Gastrocnemius medialis (tissue), 4 donors: Measurements from ENCODE around the gene USP28. TPM values are rescaled to one million over a fixed set of nuclear protein-coding genes. Genes with fewer than 3 reads are reported as not detected.

Experiments
- ATAC-seq, 2 donors: fragments of 150-250 bp; one replicate each; pipeline ENCODE4 v1.9.1; 2016
- DNase-seq, 2 donors: peaks; one replicate each; pipeline ENCODE4 v3.0.0-alpha.2; 2019
- H3K27ac ChIP-seq, 4 donors: fragments of 200-600 bp; sonication (generic); 1 replicate in 1 of 4; 2 replicates in 3 of 4; pipeline ENCODE4 v1.5.1; 2016 to 2018; ENCODE audit warnings: mild to moderate bottlenecking in 2 of 4, moderate library complexity in 1 of 4
- H3K27me3 ChIP-seq, 3 donors: fragments of 200-600 bp; sonication (generic) in 2 of 3; 1 replicate in 1 of 3; 2 replicates in 2 of 3; pipeline versions ENCODE4 v1.5.1 to v1.6.0; 2016 to 2019; ENCODE audit warnings: mild to moderate bottlenecking in 1 of 3, moderate library complexity in 1 of 3
- H3K36me3 ChIP-seq, 2 donors: fragments of 200-600 bp; sonication (generic) in 1 of 2; one replicate each; pipeline ENCODE4 v1.5.1; 2017 to 2018
- H3K4me1 ChIP-seq, 2 donors: fragments of 200-600 bp; sonication (generic) in 1 of 2; one replicate each; pipeline ENCODE4 v1.5.1; 2016 to 2017; ENCODE audit warnings: mild to moderate bottlenecking in 2 of 2
- H3K4me3 ChIP-seq, 4 donors: fragments of 200-600 bp; sonication (generic) in 3 of 4; 1 replicate in 1 of 4; 2 replicates in 3 of 4; pipeline ENCODE4 v1.5.1; 2016 to 2019; ENCODE audit warnings: mild to moderate bottlenecking in 2 of 4
- H3K9me3 ChIP-seq, 3 donors: fragments of 200-600 bp; sonication (generic) in 2 of 3; 1 replicate in 1 of 3; 2 replicates in 2 of 3; pipeline ENCODE4 v1.5.1; 2016 to 2019
- POLR2A ChIP-seq, 2 donors: fragments of 450-650 bp; IDR thresholded peaks; one replicate each; pipeline ENCODE4 v1.6.1; 2017; ENCODE audit warnings: antibody characterized with exemption in 2 of 2, mild to moderate bottlenecking in 2 of 2, moderate library complexity in 2 of 2
- in situ Hi-C, 4 donors: fragments of 200-750 bp; cut with MboI; loops; one replicate each; pipeline versions ENCODE4 v1.15.0 to v1.8.0; 2017; ENCODE audit warnings: low sequenced_read_pairs in 4 of 4
- intact Hi-C: fragments of 100-400 bp; cut with DNase I; formaldehyde crosslinking; loops from one replicate; pipeline ENCODE4 v1.15.1; 2023; ENCODE audit warnings: low total_unique reads
- total RNA-seq, 4 donors: library from RNA; depleted of rRNA; stranded (reverse); fragments of >200 nt; gene quantifications; one replicate each; pipeline versions ENCODE4 v1.1.0 to v1.2.3, GENCODE V29; 2016
- TF ChIP-seq, protein P1 (sequence below), 5 experiments: fragments of 450-650 bp in 3 of 5; fragments of 200-600 bp in 2 of 5; sonication (generic) in 2 of 5; IDR thresholded peaks in 4 of 5; conservative IDR thresholded peaks in 1 of 5; 1 replicate in 4 of 5; 2 replicates in 1 of 5; pipeline ENCODE4 v1.5.1; 2016 to 2019; ENCODE audit warnings: antibody characterized with exemption in 5 of 5, mild to moderate bottlenecking in 3 of 5, moderate library complexity in 3 of 5

Gene USP28
- total RNA-seq, 4 donors from 2014 or later, result 56.7 to 141 (median 80.4) TPM

DNA sequence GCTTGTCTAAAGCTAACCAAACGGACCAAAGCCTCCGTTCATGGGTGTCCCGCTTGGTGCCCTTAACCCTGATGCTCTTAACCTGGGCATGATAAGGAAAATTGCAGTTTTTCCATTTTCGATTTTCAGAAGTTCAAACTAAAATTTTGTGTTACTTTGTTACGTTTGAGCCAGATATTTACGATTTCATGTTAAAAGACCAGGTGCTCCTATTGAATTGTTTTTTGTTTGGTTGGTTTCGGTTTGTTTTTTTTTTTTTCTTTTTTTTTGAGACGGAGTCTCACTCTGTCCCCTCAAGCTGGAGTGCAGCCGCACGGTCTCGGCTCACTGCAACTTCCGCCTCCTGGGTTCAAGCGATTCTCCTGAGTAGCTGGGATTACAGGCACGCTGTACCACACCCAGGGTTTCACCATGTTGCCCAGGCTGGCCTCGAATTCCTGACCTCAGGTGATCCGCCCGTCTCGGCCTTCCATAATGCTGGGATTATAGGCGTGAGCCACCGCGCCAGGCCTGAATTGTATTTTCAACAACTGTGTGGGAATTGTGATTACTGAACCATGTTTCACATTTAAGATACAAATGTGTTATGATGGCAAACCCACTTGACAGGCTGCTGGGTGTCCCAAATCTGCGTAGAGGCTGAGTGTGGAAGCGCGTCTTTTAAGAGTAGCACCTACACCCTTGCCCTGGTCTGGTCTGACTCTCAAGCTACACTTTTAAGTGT lies 864 bp upstream of the USP28 start:
- DNase-seq (no peak), ATAC-seq (no peak)
- no peaks in the 10 kb centered on the region for H3K9me3 ChIP-seq
- peaks cover 36 to 38% of the 10 kb centered on the region in 2 donors for H3K4me1 ChIP-seq
- in situ Hi-C loops (loop anchor here in 3 of 4 donors (25.0 kb wide), 2 partner anchors 386 to 411 kb away; partner anchors contain the start of gene NNMT (in 2 of the 3)), intact Hi-C loops (loop anchor here (5.0 kb wide), 1 partner anchor 526 kb away; the partner anchor contains the start of genes C11orf71 and RBM7)
- no peak for TF ChIP-seq POLR2A (IDR thresholded peaks at IDR 0.05)
- TF ChIP-seq, protein P1, sequence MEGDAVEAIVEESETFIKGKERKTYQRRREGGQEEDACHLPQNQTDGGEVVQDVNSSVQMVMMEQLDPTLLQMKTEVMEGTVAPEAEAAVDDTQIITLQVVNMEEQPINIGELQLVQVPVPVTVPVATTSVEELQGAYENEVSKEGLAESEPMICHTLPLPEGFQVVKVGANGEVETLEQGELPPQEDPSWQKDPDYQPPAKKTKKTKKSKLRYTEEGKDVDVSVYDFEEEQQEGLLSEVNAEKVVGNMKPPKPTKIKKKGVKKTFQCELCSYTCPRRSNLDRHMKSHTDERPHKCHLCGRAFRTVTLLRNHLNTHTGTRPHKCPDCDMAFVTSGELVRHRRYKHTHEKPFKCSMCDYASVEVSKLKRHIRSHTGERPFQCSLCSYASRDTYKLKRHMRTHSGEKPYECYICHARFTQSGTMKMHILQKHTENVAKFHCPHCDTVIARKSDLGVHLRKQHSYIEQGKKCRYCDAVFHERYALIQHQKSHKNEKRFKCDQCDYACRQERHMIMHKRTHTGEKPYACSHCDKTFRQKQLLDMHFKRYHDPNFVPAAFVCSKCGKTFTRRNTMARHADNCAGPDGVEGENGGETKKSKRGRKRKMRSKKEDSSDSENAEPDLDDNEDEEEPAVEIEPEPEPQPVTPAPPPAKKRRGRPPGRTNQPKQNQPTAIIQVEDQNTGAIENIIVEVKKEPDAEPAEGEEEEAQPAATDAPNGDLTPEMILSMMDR (IDR thresholded peaks at IDR 0.05 in 4 of 5, conservative IDR thresholded peaks at IDR 0.05 in 1 of 5), result no peak
- no peaks in the 10 kb centered on the region for H3K36me3 ChIP-seq
- peak overlapping the region; percentile 92 to 99 (median 96) for H3K27ac ChIP-seq
- no peaks in the 10 kb centered on the region for H3K27me3 ChIP-seq
- H3K4me3 ChIP-seq, result peak overlapping the region; percentile 63 to 85 (median 72)

DNA sequence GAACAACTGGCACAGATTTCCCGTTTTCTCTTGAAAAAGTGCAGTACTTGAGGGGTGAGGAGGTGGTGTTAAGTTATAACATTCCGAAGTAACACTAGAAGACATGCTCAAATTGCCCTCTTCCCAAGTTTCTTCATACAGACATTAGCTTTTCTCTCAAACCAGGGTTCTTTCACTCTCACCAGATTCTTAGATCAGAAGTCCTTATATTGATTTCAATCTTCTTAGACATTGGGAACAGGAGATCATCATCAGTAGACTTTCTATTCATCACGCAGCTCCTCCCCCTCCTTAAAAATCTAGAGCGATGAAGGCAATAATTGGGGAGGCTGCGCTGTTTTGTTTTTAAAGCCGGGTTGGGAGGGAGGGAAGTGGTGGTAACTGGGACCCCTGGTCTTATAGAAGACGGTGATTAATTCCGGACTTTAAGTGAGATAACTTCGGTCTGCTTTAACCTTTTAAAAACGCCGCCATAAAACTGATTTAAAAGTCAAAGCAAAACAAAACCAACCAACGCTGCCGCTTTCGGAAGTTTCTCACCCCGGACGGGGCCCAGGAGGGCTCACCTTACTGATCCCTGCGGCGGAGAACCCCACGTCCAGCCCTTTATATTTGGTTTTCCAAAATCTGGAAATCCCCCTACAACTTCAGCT lies 665 bp downstream of the USP28 start:
- ATAC-seq (peak; percentile 5 to 10), DNase-seq (peak in 1 of 2 donors; percentile 14)
- TF ChIP-seq, protein P1 (IDR thresholded peaks at IDR 0.05 in 4 of 5, conservative IDR thresholded peaks at IDR 0.05 in 1 of 5), result no peak
- intact Hi-C loops (loop anchor here (5.0 kb wide), 1 partner anchor 528 kb away; the partner anchor contains the start of genes C11orf71 and RBM7), in situ Hi-C loops (loop anchor here in 3 of 4 donors (25.0 kb wide), 2 partner anchors 388 to 413 kb away; partner anchors contain the start of gene NNMT (in 2 of the 3))
- Histone ChIP-seq H3K27me3 (no peaks in the 10 kb centered on the region), H3K4me3 (peak overlapping the region; percentile 71 to 85 (median 78)), H3K27ac (peak overlapping the region; percentile 86 to 93 (median 92)), H3K36me3 (no peaks in the 10 kb centered on the region), H3K9me3 (no peaks in the 10 kb centered on the region), H3K4me1 (peaks cover 46 to 47% of the 10 kb centered on the region in 2 donors)

DNA sequence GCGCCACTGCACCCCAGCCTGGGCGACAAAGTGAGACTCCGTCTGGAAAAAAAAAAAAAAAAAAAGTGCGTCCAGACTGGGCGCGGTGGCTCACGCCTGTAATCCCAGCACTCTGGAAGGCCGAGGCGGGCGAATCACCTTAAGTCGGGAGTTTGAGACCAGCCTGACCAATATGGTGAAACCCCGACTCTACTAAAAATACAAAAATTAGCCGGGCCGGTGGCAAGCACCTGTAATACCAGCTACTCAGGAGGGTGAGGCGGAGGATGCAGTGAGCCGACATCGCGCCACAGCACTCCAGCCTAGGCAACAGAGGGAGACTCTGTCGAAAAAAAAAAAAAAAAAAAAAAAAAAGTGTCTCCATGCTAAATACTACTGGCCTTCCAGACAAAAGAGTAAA lies 1.3 kb downstream of the USP28 start:
- intact Hi-C loops (no loop called here), in situ Hi-C loops (no loop called here)
- no peaks in the 10 kb centered on the region for H3K9me3 ChIP-seq
- ATAC-seq (no peak), DNase-seq (no peak)
- no peaks in the 10 kb centered on the region for H3K27me3 ChIP-seq
- peaks cover 0 to 5% of the 10 kb centered on the region in 2 donors for H3K36me3 ChIP-seq
- H3K4me3 ChIP-seq, result peak overlapping the region; percentile 71 to 85 (median 78)
- H3K4me1 ChIP-seq, result peaks cover 48 to 52% of the 10 kb centered on the region in 2 donors
- TF ChIP-seq POLR2A (IDR thresholded peaks at IDR 0.05), result no peak
- TF ChIP-seq, protein P1 (IDR thresholded peaks at IDR 0.05 in 4 of 5, conservative IDR thresholded peaks at IDR 0.05 in 1 of 5), result no peak
- peak overlapping the region; percentile 86 to 93 (median 92) for H3K27ac ChIP-seq

DNA sequence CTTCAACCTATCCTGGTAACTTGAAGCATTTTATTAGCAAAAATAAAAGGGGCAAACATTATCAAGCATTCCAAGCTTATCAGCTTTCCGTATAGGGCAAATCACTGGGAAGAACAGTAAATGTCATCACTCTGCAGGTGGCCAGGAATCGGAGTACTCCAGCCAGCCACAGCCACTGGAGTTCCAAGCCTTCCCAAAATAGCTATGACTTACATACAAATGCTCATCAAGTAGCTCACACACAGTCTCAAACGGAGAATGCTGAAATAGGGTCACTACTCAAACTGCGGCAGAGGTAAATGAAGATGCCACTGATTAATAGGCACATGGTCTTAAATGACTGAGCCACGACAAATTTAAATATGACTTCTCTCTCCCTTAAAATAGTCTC lies 2.1 kb downstream of the USP28 start:
- peak; percentile 72 to 85 for DNase-seq
- H3K4me1 ChIP-seq, result peaks cover 49 to 60% of the 10 kb centered on the region in 2 donors
- in situ Hi-C loops (no loop called here), intact Hi-C loops (no loop called here)
- H3K27ac ChIP-seq, result peak overlapping the region; percentile 86 to 93 (median 92)
- peak; percentile 75 to 86 for TF ChIP-seq POLR2A (IDR thresholded peaks at IDR 0.05)
- TF ChIP-seq, protein P1 (IDR thresholded peaks at IDR 0.05 in 4 of 5, conservative IDR thresholded peaks at IDR 0.05 in 1 of 5), result no peak
- no peaks in the 10 kb centered on the region for H3K27me3 ChIP-seq
- peak; percentile 84 to 86 for ATAC-seq
- peak overlapping the region; percentile 71 to 85 (median 78) for H3K4me3 ChIP-seq
- no peaks in the 10 kb centered on the region for H3K9me3 ChIP-seq
- peaks cover 0 to 7% of the 10 kb centered on the region in 2 donors for H3K36me3 ChIP-seq
